ENCODE results near the gene UTP25. TPM values are rescaled to one million over a fixed set of nuclear protein-coding genes. Genes with fewer than 3 reads are reported as not detected.

The UTP25 gene
- total RNA-seq, 4 donors from 2014 or later: 5.3 to 9.5 (median 8.6) TPM

GRCh38 chr1:209858561-209859103 is 30.9 kb downstream of the UTP25 start:
- TF ChIP-seq CTCF (IDR thresholded peaks at IDR 0.05; ENCODE audit: low read depth): no peak

- no peak for TF ChIP-seq CTCF (IDR thresholded peaks at IDR 0.05; ENCODE audit: low read depth)
Observed at GRCh38 chr1:209860293-209860881, 32.6 kb downstream of the UTP25 start.

- no peak for TF ChIP-seq CTCF (IDR thresholded peaks at IDR 0.05; ENCODE audit: low read depth)
Observed at GRCh38 chr1:209861242-209861641, 33.5 kb downstream of the UTP25 start.

GRCh38 chr1:209862391-209863356 is 34.9 kb downstream of the UTP25 start:
- TF ChIP-seq CTCF (IDR thresholded peaks at IDR 0.05; ENCODE audit: low read depth): no peak

GRCh38 chr1:209863766-209864485 is 36.2 kb downstream of the UTP25 start:
- no peak for TF ChIP-seq CTCF (IDR thresholded peaks at IDR 0.05; ENCODE audit: low read depth)

- no peak for TF ChIP-seq CTCF (IDR thresholded peaks at IDR 0.05; ENCODE audit: low read depth)
Observed at GRCh38 chr1:209866201-209866600, 38.4 kb downstream of the UTP25 start.
